Skin of body (tissue), 2 donors: ENCODE results near the gene TMEM204. TPM values are rescaled to one million over a fixed set of nuclear protein-coding genes. Genes with fewer than 3 reads are reported as not detected.

ENCODE experiments used
- DNase-seq: peaks from one replicate; lab custom pipeline; 2025; lab: John Stamatoyannopoulos, UW
- total RNA-seq: library from RNA; depleted of rRNA; stranded (reverse); fragments of >200 nt; gene quantifications from one replicate; pipeline ENCODE4 v1.2.3, GENCODE V29; 2014

Gene TMEM204
- total RNA-seq, 1 donor from 2014 or later: 6.2 TPM

DNA sequence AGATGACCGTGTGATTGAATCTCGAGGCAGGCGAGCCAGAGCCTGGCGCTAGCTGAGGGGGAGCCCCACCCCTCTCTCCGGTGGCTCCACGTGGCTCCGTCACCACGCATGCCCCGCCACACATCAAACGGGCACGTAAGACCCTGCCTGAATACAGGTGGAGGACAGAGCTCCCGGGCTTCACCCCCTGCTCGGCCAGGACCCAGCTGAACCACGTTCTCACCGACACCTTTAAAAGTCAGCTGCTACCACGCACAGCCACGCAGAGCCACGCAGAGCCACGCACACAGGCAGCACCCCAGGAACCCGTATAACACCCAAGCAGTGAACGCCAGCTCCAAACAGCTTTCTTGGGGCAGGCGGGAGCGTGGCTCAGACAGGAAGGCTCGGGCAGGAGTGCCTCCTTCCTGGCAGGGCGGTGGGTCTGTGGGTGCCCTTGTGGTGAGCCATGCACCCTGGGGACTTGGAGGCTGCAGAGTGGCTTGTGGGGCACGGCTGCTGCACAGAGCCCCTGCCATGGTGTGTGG, 4.4 kb downstream of the TMEM204 start:
- DNase-seq: no peak

- no peak for DNase-seq
Observed at GRCh38 chr16:1538804-1539520, 5.5 kb downstream of the TMEM204 start.

DNA sequence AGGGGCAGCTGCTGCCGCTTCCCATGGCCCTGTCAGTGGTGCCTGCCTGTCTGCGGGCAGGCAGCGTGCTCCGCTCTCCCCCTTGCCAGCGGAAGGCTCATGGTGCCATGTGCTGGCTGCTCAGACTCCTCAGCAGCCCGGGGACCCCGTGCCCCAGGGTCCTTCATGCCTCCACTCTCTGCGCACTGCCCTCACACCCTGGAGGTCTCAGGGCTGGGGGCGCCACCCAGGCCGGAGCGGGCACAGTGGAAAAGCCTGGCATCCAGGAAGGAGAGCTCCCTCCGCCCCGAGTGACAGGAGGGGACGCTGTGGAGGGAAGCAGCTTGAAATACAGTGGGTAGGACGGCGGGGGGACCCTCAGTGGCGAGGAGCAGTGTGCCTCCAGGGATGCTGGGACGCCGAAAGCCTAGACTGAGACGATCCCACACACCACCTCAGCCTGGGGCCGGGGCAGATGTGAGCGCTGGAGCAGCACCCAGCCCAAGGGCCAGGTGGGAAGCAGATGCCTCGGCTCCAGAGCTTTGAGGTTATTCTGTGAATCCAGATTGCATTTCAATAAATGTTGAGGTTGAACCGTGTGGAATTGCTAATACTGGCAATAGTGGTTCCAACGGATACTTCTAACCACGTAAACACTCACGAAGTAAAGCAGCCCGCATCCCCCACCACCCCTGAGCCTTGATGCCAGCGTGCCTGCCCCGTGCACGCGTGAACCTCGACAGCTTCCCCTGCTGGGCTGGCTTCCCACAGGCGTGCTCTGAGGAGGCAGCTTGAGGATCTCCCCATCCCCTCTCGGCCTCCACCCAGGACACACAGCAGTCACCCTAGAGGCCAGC, 6.5 kb downstream of the TMEM204 start:
- DNase-seq: no peak

DNA sequence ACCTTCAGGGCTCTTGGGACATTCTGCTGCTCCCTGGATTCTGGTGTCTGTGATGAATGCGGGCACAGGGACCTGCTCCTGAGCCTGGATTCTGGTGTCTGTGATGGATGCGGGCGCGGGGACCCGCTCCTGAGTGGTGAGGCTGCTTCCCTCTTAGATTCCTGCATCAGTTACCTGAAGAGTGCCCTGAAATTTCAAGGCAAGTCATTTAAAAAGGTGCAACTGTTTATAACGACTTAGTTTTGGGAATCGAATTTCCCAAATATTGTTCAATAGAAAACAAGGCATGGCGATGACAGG, 7.0 kb downstream of the TMEM204 start:
- DNase-seq: no peak

DNA sequence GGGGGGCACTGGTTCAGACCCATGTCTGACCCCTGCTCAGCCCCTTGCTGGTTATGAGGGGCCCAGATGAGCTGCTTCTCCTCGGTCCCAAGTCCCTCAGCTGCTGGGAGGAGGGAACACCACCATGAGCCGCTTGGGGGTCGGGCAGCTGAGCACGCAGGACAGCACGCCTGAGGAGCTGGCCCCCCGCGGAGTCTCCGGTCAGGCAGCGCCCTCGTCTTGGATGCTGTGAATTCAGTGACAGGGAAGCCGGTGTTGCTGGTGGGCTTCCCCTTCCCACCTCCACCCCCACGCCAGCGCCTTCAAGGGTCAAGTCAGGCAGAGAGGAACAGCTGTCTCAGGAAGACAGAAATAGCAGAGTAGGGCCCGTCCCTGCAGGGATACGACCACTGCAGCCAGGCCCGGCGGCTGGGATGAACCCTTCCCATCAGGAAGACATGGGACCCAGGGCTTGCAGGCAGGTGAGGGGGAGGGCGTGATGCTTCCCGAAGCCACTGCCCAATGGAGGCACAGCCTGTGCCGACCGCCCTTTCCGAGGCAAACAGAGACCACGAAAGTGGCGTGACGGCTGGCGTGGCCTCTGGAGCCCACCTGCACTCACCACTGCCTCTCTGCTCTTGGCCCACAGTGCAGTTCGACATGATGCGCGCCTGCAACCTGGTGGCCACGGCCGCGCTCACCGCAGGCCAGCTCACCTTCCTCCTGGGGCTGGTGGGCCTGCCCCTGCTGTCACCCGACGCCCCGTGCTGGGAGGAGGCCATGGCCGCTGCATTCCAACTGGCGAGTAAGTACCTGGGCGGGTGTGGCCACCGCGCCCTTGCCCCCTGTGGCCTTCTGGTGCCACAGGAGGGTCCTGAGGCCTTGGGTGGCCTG, 8.1 kb downstream of the TMEM204 start:
- DNase-seq: no peak

DNA sequence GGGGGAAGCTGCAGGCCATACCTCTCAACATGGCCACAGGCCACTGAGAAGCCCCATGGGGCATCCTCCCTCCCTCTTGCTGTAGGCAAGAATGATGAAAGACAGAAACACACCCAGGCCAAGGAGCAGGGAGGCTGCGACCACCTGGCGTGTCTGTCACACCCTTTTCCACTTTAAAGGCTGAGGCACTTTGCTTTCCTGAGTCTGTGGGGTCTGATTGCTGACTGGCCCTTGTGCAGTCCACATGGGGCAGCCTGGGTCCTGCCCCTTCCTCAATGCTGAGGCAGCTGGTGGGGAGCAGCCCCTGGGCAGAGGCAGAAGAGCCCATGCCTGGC, 8.7 kb downstream of the TMEM204 start:
- no peak for DNase-seq

GRCh38 chr16:1542533-1542932, 9.1 kb downstream of the TMEM204 start:
- no peak for DNase-seq

- DNase-seq: no peak
Observed at GRCh38 chr16:1543085-1543896, 9.8 kb downstream of the TMEM204 start.

- DNase-seq: peak; percentile 19
Observed at GRCh38 chr16:1545044-1546040, 11.9 kb downstream of the TMEM204 start.

DNA sequence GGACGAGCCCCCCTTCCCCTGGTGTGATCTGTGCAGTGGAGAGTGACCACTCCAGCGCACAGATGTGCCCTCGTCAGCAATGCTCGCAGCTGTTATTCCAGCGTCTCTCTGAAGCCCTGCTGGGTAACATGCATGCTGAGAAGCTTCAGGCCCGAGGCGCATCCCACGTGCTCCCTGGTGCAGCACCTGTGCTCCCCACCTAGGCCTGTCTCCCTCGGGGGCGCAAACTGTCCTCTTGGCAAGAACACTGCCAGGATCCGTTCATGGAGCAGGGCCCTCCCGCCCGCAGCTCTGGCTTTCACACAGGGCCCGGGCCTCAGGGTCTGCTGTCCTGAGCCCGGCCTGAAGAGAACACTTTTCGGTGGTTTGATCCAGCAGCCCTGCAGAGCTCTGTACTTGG, 13.0 kb downstream of the TMEM204 start:
- DNase-seq: no peak

- DNase-seq: no peak
Observed at GRCh38 chr16:1548233-1548632, 14.8 kb downstream of the TMEM204 start.

DNA sequence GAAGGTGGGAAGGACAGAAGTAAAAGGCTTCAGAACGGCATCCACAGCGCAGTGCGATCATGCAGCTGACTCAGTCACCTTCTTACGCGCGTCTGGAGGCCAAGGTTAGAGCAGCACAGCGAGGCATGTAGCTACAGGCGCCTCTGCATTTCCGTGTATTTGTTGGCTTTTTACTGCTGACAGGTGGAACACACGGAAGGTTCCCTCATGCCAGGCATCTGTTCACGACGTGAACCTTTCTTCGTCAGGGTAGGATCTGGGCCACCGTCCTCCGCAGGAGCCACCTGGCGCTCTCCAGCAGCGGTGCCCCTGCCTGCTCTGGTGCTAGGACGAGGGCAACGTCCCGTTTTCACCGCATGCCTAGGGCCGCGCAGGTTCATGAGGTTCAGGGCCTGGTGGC, 15.3 kb downstream of the TMEM204 start:
- DNase-seq: no peak

- DNase-seq: no peak
Observed at GRCh38 chr16:1550069-1550468, 16.6 kb downstream of the TMEM204 start.

DNA sequence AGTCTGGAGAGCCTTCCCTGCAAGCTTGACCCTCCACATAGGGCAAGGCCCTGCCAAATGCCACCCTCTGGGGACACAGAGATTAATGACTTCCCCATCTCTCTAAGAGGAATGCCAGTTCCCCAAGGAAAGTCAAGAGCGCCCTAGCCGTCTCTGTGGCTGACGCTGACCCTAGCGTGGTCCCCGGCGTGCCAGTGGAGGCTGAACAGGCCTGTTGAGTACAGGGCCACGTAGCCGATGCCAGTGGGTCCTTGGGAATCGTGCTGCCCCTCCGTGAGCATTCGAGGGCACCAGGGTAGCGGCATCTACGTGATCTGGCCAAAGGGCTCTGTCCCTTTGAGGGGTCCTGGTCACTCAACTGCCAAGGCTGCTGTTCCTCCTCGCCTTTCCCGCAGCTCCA, 17.2 kb downstream of the TMEM204 start:
- no peak for DNase-seq

- no peak for DNase-seq
Observed at GRCh38 chr16:1551166-1551565, 17.7 kb downstream of the TMEM204 start.

GRCh38 chr16:1552129-1552528, 18.7 kb downstream of the TMEM204 start:
- DNase-seq: no peak

GRCh38 chr16:1553946-1554825, 20.7 kb downstream of the TMEM204 start:
- no peak for DNase-seq

- no peak for DNase-seq
Observed at GRCh38 chr16:1554826-1555445, 21.5 kb downstream of the TMEM204 start.
